Osteocyte (in vitro differentiated cells): Measurements from ENCODE around the gene CNNM1. TPM values are rescaled to one million over a fixed set of nuclear protein-coding genes. Genes with fewer than 3 reads are reported as not detected.

Experiments used
- DNase-seq: peaks from one replicate; pipeline ENCODE4 v3.0.0; 2021; ENCODE audit warnings: mixed read lengths; ENCODE audit not compliant: unreplicated experiment; ENCODE audit errors: extremely low spot score
- H3K27ac Mint-ChIP-seq: one replicate; pipeline ENCODE4 v1.8.0; 2021; ENCODE audit warnings: mild to moderate bottlenecking, mixed read lengths; ENCODE audit not compliant: unreplicated experiment
- H3K27me3 Mint-ChIP-seq: one replicate; pipeline ENCODE4 v1.8.0; 2021; ENCODE audit warnings: mixed read lengths; ENCODE audit not compliant: unreplicated experiment
- H3K36me3 Mint-ChIP-seq: one replicate; pipeline ENCODE4 v1.8.0; 2021; ENCODE audit warnings: mixed read lengths; ENCODE audit not compliant: unreplicated experiment
- H3K4me1 Mint-ChIP-seq: one replicate; pipeline ENCODE4 v1.8.0; 2021; ENCODE audit warnings: mixed read lengths; ENCODE audit not compliant: unreplicated experiment
- H3K4me3 Mint-ChIP-seq: one replicate; pipeline ENCODE4 v1.8.0; 2021; ENCODE audit warnings: mild to moderate bottlenecking, moderate library complexity, mixed read lengths; ENCODE audit not compliant: unreplicated experiment
- H3K9me3 Mint-ChIP-seq: one replicate; pipeline ENCODE4 v1.8.0; 2021; ENCODE audit warnings: mixed read lengths; ENCODE audit not compliant: unreplicated experiment
- long read RNA-seq: library from polyadenylated mRNA; unstranded; transcript quantifications from one replicate; pipeline ENCODE4 v2.0.0, GENCODE V29; 2021
- total RNA-seq: library from RNA; stranded (reverse); gene quantifications from 2 replicates; pipeline ENCODE4 v1.2.1, GENCODE V29; 2021
- TF ChIP-seq, protein P1 (sequence below): fragments of 200-600 bp; sonication (generic); IDR thresholded peaks from 2 replicates; pipeline ENCODE4 v1.5.0; 2021; ENCODE audit warnings: antibody characterized with exemption, mild to moderate bottlenecking, moderate library complexity

Gene CNNM1
- 0.24 TPM in 2 replicates for total RNA-seq
- long read RNA-seq, partial matches to known transcripts = 0 of 1 reads
- long read RNA-seq, other reads (novel, unspliced or antisense) = 1 of 1 reads

- Mint-ChIP-seq H3K4me1 (peaks cover 3% of the 10 kb centered on the region), H3K27me3 (peaks cover 46% of the 10 kb centered on the region), H3K36me3 (no peaks in the 10 kb centered on the region), H3K27ac (no peak within 1 kb of the TSS), H3K4me3 (peak within 1 kb of the TSS; percentile 51), H3K9me3 (no peaks in the 10 kb centered on the region)
- no peak for DNase-seq
- TF ChIP-seq, protein P1, sequence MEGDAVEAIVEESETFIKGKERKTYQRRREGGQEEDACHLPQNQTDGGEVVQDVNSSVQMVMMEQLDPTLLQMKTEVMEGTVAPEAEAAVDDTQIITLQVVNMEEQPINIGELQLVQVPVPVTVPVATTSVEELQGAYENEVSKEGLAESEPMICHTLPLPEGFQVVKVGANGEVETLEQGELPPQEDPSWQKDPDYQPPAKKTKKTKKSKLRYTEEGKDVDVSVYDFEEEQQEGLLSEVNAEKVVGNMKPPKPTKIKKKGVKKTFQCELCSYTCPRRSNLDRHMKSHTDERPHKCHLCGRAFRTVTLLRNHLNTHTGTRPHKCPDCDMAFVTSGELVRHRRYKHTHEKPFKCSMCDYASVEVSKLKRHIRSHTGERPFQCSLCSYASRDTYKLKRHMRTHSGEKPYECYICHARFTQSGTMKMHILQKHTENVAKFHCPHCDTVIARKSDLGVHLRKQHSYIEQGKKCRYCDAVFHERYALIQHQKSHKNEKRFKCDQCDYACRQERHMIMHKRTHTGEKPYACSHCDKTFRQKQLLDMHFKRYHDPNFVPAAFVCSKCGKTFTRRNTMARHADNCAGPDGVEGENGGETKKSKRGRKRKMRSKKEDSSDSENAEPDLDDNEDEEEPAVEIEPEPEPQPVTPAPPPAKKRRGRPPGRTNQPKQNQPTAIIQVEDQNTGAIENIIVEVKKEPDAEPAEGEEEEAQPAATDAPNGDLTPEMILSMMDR = no peak
Observed at GRCh38 chr10:99329304-99329553, at the start of gene CNNM1. Gene CNNM1 (plus strand): TSS chr10:99329356. CDS start chr10:99329388, 32 bp downstream.

- TF ChIP-seq, protein P1 = no peak
- DNase-seq = no peak
- no peak overlapping the region for H3K4me3 Mint-ChIP-seq
Observed at GRCh38 chr10:99279626-99280111, 49.5 kb upstream of the CNNM1 start.

GRCh38 chr10:99280472-99280871 is 48.7 kb upstream of the CNNM1 start:
- DNase-seq = no peak
- Mint-ChIP-seq H3K36me3 (no peaks in the 10 kb centered on the region), H3K27me3 (peaks cover 3% of the 10 kb centered on the region), H3K4me1 (peaks cover 1% of the 10 kb centered on the region), H3K27ac (no peak overlapping the region), H3K9me3 (peaks cover 10% of the 10 kb centered on the region), H3K4me3 (no peak overlapping the region)
- TF ChIP-seq, protein P1 = no peak

More at GRCh38 chr10:99279626-99280111, 49.5 kb upstream of the CNNM1 start:
- H3K9me3 Mint-ChIP-seq = peaks cover 10% of the 10 kb centered on the region
- no peak overlapping the region for H3K27ac Mint-ChIP-seq
- no peaks in the 10 kb centered on the region for H3K36me3 Mint-ChIP-seq
- H3K27me3 Mint-ChIP-seq = peaks cover 3% of the 10 kb centered on the region
- peaks cover 1% of the 10 kb centered on the region for H3K4me1 Mint-ChIP-seq

GRCh38 chr10:99285881-99286280 is 43.3 kb upstream of the CNNM1 start:
- Mint-ChIP-seq H3K4me3 (no peak overlapping the region), H3K27me3 (peaks cover 14% of the 10 kb centered on the region), H3K9me3 (peaks cover 10% of the 10 kb centered on the region), H3K27ac (no peak overlapping the region), H3K4me1 (no peaks in the 10 kb centered on the region), H3K36me3 (no peaks in the 10 kb centered on the region)
- DNase-seq = no peak
- TF ChIP-seq, protein P1 = no peak

DNA sequence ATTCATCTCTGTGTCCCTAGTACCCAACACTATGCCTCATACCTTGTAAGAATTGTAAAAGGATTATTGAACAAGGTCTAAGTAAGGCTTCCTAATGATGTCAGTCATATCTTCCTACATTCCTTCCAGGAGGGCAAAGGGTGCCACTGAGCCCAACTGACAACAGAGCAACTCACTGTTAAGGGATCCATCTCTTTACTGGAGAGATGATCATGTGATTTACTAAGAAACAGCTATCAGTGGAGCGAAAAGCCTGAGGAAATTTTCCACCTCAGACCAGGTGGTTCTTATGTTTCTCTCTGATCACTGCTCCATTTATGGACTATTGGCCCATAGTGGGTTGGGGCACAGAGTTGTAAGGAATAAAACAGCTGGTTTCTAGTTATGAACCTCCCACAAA is 38.9 kb upstream of the CNNM1 start:
- TF ChIP-seq, protein P1 = no peak
- Mint-ChIP-seq H3K27ac (no peak overlapping the region), H3K9me3 (no peaks in the 10 kb centered on the region), H3K4me1 (no peaks in the 10 kb centered on the region), H3K4me3 (no peak overlapping the region), H3K27me3 (peaks cover 14% of the 10 kb centered on the region), H3K36me3 (no peaks in the 10 kb centered on the region)
- DNase-seq = no peak
